GM12878 (cell line): ENCODE data around the gene CSPG5. TPM values are rescaled to one million over a fixed set of nuclear protein-coding genes. Genes with fewer than 3 reads are reported as not detected.

Source experiments
- CTCF ChIP-seq, 3 experiments: IDR thresholded peaks in 2 of 3; conservative IDR thresholded peaks in 1 of 3; 2 replicates each; pipeline ENCODE4 v1.5.1; 2011; ENCODE audit warnings: low read depth in 3 of 3, low read length in 3 of 3, mild to moderate bottlenecking in 3 of 3, control low read depth in 2 of 3, moderate library complexity in 2 of 3, inconsistent platforms in 1 of 3, mixed read lengths in 1 of 3; ENCODE audit not compliant: control insufficient read depth in 2 of 3, insufficient read depth in 1 of 3; ENCODE audit errors: extremely low read depth in 1 of 3
- CUX1 ChIP-seq: IDR thresholded peaks from 2 replicates; pipeline ENCODE4 v1.6.1; 2012; ENCODE audit warnings: improper control_type of control experiment, low read depth, low read length; ENCODE audit not compliant: insufficient replicate concordance
- IRF3 ChIP-seq: fragments of 450-650 bp; IDR thresholded peaks from 2 replicates; pipeline ENCODE4 v1.6.1; 2014; ENCODE audit warnings: mild to moderate bottlenecking
- RFX5 ChIP-seq: IDR thresholded peaks from 2 replicates; pipeline ENCODE4 v1.6.1; 2011; ENCODE audit warnings: low read depth, low read length, improper control_type of control experiment
- RUNX3 ChIP-seq: IDR thresholded peaks from 2 replicates; pipeline ENCODE4 v1.6.1; 2012; ENCODE audit warnings: low read length, inconsistent platforms
- polyA plus RNA-seq, 11 experiments: library from polyadenylated mRNA; depleted of rRNA in 4 of 11; unstranded in 6 of 11; stranded (reverse) in 5 of 11; fragments of >200 nt; fragmentation: Nextera tagmentation in 4 of 11; fragmentation: Illumina TruSeq in 1 of 11; extraction: Ambion mirVana in 4 of 11; extraction: Trizol in 1 of 11; gene quantifications; 1 replicate in 1 of 11; 2 replicates in 10 of 11; pipeline versions ENCODE4 v1.2.1 to v1.2.3, GENCODE V29; 2011 to 2016; ENCODE audit warnings: inconsistent platforms in 2 of 11, missing spikeins in 2 of 11, low read depth in 1 of 11
- total RNA-seq, 4 experiments: library from RNA; depleted of rRNA in 3 of 4; stranded (reverse); fragments of >200 nt in 3 of 4; fragmentation: Illumina TruSeq in 1 of 4; extraction: Trizol in 1 of 4; gene quantifications; 2 replicates each; pipeline versions ENCODE4 v1.2.1 to v1.2.3, GENCODE V29; 2013 to 2021
- TF ChIP-seq, protein P1 (sequence below): fragments of 450-650 bp; IDR thresholded peaks from 2 replicates; pipeline ENCODE4 v1.6.1; 2016; ENCODE audit warnings: mild to moderate bottlenecking, moderate library complexity, borderline replicate concordance
- TF ChIP-seq, protein P2 (sequence below): fragments of 450-650 bp; IDR thresholded peaks from 2 replicates; pipeline ENCODE4 v1.6.1; 2017; ENCODE audit warnings: mild to moderate bottlenecking, moderate library complexity

CSPG5 gene
- total and polyA plus RNA-seq, 10 of the 15 experiments (the other 5 are each of a cell fraction or from before 2014, with no cell fraction given): 0.08 to 0.17 TPM; not detected in 8

GRCh38 chr3:47522082-47522987, 56.3 kb downstream of the CSPG5 start (continued):
- peak; percentile 84 to 94 (median 85); a peak in 5 of 6 replicates for TF ChIP-seq CTCF (IDR thresholded peaks at IDR 0.05 in 2 of 3, conservative IDR thresholded peaks at IDR 0.05 in 1 of 3; ENCODE audit: control insufficient read depth in 2 of 3, extremely low read depth in 1 of 3, insufficient read depth in 1 of 3, low read depth in 3 of 3, low read length in 3 of 3)
- no peak for TF ChIP-seq IRF3
- no peak for TF ChIP-seq CUX1
- TF ChIP-seq, protein P1, sequence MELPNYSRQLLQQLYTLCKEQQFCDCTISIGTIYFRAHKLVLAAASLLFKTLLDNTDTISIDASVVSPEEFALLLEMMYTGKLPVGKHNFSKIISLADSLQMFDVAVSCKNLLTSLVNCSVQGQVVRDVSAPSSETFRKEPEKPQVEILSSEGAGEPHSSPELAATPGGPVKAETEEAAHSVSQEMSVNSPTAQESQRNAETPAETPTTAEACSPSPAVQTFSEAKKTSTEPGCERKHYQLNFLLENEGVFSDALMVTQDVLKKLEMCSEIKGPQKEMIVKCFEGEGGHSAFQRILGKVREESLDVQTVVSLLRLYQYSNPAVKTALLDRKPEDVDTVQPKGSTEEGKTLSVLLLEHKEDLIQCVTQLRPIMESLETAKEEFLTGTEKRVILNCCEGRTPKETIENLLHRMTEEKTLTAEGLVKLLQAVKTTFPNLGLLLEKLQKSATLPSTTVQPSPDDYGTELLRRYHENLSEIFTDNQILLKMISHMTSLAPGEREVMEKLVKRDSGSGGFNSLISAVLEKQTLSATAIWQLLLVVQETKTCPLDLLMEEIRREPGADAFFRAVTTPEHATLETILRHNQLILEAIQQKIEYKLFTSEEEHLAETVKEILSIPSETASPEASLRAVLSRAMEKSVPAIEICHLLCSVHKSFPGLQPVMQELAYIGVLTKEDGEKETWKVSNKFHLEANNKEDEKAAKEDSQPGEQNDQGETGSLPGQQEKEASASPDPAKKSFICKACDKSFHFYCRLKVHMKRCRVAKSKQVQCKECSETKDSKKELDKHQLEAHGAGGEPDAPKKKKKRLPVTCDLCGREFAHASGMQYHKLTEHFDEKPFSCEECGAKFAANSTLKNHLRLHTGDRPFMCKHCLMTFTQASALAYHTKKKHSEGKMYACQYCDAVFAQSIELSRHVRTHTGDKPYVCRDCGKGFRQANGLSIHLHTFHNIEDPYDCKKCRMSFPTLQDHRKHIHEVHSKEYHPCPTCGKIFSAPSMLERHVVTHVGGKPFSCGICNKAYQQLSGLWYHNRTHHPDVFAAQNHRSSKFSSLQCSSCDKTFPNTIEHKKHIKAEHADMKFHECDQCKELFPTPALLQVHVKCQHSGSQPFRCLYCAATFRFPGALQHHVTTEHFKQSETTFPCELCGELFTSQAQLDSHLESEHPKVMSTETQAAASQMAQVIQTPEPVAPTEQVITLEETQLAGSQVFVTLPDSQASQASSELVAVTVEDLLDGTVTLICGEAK: no peak
- TF ChIP-seq RFX5: no peak
- TF ChIP-seq RUNX3: peak; percentile 86
- TF ChIP-seq, protein P2, sequence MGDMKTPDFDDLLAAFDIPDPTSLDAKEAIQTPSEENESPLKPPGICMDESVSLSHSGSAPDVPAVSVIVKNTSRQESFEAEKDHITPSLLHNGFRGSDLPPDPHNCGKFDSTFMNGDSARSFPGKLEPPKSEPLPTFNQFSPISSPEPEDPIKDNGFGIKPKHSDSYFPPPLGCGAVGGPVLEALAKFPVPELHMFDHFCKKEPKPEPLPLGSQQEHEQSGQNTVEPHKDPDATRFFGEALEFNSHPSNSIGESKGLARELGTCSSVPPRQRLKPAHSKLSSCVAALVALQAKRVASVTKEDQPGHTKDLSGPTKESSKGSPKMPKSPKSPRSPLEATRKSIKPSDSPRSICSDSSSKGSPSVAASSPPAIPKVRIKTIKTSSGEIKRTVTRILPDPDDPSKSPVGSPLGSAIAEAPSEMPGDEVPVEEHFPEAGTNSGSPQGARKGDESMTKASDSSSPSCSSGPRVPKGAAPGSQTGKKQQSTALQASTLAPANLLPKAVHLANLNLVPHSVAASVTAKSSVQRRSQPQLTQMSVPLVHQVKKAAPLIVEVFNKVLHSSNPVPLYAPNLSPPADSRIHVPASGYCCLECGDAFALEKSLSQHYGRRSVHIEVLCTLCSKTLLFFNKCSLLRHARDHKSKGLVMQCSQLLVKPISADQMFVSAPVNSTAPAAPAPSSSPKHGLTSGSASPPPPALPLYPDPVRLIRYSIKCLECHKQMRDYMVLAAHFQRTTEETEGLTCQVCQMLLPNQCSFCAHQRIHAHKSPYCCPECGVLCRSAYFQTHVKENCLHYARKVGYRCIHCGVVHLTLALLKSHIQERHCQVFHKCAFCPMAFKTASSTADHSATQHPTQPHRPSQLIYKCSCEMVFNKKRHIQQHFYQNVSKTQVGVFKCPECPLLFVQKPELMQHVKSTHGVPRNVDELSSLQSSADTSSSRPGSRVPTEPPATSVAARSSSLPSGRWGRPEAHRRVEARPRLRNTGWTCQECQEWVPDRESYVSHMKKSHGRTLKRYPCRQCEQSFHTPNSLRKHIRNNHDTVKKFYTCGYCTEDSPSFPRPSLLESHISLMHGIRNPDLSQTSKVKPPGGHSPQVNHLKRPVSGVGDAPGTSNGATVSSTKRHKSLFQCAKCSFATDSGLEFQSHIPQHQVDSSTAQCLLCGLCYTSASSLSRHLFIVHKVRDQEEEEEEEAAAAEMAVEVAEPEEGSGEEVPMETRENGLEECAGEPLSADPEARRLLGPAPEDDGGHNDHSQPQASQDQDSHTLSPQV: 0 out of 2 replicates have a peak, but pooled peaks have one; percentile 37
